ENCODE data around the gene AP1S1.

DNA sequence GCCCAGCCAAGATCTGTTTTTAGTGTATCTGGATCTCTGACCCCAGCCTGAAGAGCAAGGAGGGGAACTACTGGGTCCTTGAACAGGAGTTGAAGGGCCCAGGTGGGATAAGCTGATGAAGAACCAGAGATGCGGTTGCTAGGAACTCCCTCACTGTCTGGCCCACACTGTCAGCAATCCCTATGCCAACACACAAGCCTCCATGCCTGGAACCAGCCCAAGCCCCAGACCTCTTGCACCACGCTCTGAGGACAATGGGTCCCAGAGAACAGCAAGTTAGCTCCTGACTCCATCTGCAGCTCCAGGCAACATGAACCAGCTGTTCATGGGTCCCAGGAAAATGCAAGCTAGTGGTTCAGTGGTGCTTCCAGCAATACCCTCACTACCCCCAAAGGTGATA lies 23.4 kb downstream of the AP1S1 start:
- no peak for TF ChIP-seq CTCF (IDR thresholded peaks at IDR 0.05)
- TF ChIP-seq POLR2A (IDR thresholded peaks at IDR 0.05) = no peak

Data from right lobe of liver (tissue), 4 donors.